Measurements from ENCODE around the gene OSBPL2. TPM values are rescaled to one million over a fixed set of nuclear protein-coding genes. Genes with fewer than 3 reads are reported as not detected.

Gene OSBPL2
- total and polyA plus RNA-seq, 2 experiments from 2014 or later = 22.2 to 27.9 TPM

GRCh38 chr20:62269871-62270270, 31.6 kb downstream of the OSBPL2 start:
- in situ Hi-C loops (cut with MboI) = no loop called here
- H3K4me3 ChIP-seq = no peak overlapping the region
- H3K4me2 ChIP-seq (ENCODE audit: unreplicated experiment) = no peak overlapping the region
- no peak overlapping the region for H3K27ac ChIP-seq
- peaks cover 7% of the 10 kb centered on the region for H3K79me2 ChIP-seq (ENCODE audit: insufficient read depth)
- H2AFZ ChIP-seq = no peak overlapping the region
- no peaks in the 10 kb centered on the region for H3K4me1 ChIP-seq (ENCODE audit: insufficient read depth)
- peaks cover under 1% of the 10 kb centered on the region; the same call in 1 of the 2 replicates for H3K36me3 ChIP-seq (ENCODE audit: low read depth)
- WGBS, 2 experiments (ENCODE audit: low coverage in 1 of 2, low lambda C conversion rate in 2 of 2, missing lambda C conversion rate in 2 of 2) = 85 to 87% methylated on average over 17 of the region's 17 CpGs
- no peaks in the 10 kb centered on the region for H3K9me2 ChIP-seq (ENCODE audit: insufficient read depth)
- DNase-seq = no peak
- H3K9me3 ChIP-seq (ENCODE audit: low read depth) = no peaks in the 10 kb centered on the region
- H3K27me3 ChIP-seq (replicated peaks; ENCODE audit: insufficient read depth) = no peaks in the 10 kb centered on the region
- no peaks in the 10 kb centered on the region for H4K20me1 ChIP-seq (ENCODE audit: insufficient read depth)
- H3K9ac ChIP-seq = no peak overlapping the region
- H3F3A ChIP-seq (ENCODE audit: insufficient read depth) = no peaks in the 10 kb centered on the region
- TF ChIP-seq EZH2 (IDR thresholded peaks at IDR 0.05; ENCODE audit: insufficient read depth, poor library complexity, severe bottlenecking) (no peak), EZH2phosphoT487 (IDR thresholded peaks at IDR 0.05; ENCODE audit: insufficient read depth, low read depth) (no peak)

GRCh38 chr20:62272200-62272599, 33.9 kb downstream of the OSBPL2 start:
- WGBS, 2 experiments (ENCODE audit: low coverage in 1 of 2, low lambda C conversion rate in 2 of 2, missing lambda C conversion rate in 2 of 2) = 81 to 82% methylated on average over 10 of the region's 10 CpGs
- in situ Hi-C loops (cut with MboI) = no loop called here
- no peaks in the 10 kb centered on the region for H4K20me1 ChIP-seq (ENCODE audit: insufficient read depth)

GRCh38 chr20:62273416-62273815, 35.1 kb downstream of the OSBPL2 start:
- in situ Hi-C loops (cut with MboI) = no loop called here
- Histone ChIP-seq H3K36me3 (ENCODE audit: low read depth) (no peaks in the 10 kb centered on the region; the same call in 1 of the 2 replicates), H3K4me1 (ENCODE audit: insufficient read depth) (no peaks in the 10 kb centered on the region), H3F3A (ENCODE audit: insufficient read depth) (no peaks in the 10 kb centered on the region), H3K27me3 (replicated peaks; ENCODE audit: insufficient read depth) (no peaks in the 10 kb centered on the region), H3K79me2 (ENCODE audit: insufficient read depth) (no peaks in the 10 kb centered on the region), H4K20me1 (ENCODE audit: insufficient read depth) (no peaks in the 10 kb centered on the region), H3K9me3 (ENCODE audit: low read depth) (no peaks in the 10 kb centered on the region), H3K9me2 (ENCODE audit: insufficient read depth) (no peaks in the 10 kb centered on the region), H2AFZ (no peak overlapping the region), H3K4me3 (no peak overlapping the region), H3K27ac (no peak overlapping the region), H3K9ac (no peak overlapping the region), H3K4me2 (ENCODE audit: unreplicated experiment) (no peak overlapping the region)
- no peak for DNase-seq
- TF ChIP-seq EZH2phosphoT487 (IDR thresholded peaks at IDR 0.05; ENCODE audit: insufficient read depth, low read depth) (no peak), EZH2 (IDR thresholded peaks at IDR 0.05; ENCODE audit: insufficient read depth, poor library complexity, severe bottlenecking) (no peak)
- 91 to 92% methylated on average over 18 of the region's 18 CpGs for WGBS, 2 experiments (ENCODE audit: low coverage in 1 of 2, low lambda C conversion rate in 2 of 2, missing lambda C conversion rate in 2 of 2)

More at GRCh38 chr20:62272200-62272599, 33.9 kb downstream of the OSBPL2 start:
- H3K9me3 ChIP-seq (ENCODE audit: low read depth) = no peaks in the 10 kb centered on the region
- no peak overlapping the region for H3K27ac ChIP-seq
- H3K9ac ChIP-seq = no peak overlapping the region
- no peaks in the 10 kb centered on the region for H3K9me2 ChIP-seq (ENCODE audit: insufficient read depth)
- no peak for DNase-seq
- H3F3A ChIP-seq (ENCODE audit: insufficient read depth) = no peaks in the 10 kb centered on the region
- TF ChIP-seq EZH2phosphoT487 (IDR thresholded peaks at IDR 0.05; ENCODE audit: insufficient read depth, low read depth) = no peak
- no peak for TF ChIP-seq EZH2 (IDR thresholded peaks at IDR 0.05; ENCODE audit: insufficient read depth, poor library complexity, severe bottlenecking)
- no peak overlapping the region for H2AFZ ChIP-seq
- H3K27me3 ChIP-seq (replicated peaks; ENCODE audit: insufficient read depth) = no peaks in the 10 kb centered on the region
- H3K36me3 ChIP-seq (ENCODE audit: low read depth) = no peaks in the 10 kb centered on the region; the same call in 1 of the 2 replicates
- H3K4me3 ChIP-seq = no peak overlapping the region
- no peaks in the 10 kb centered on the region for H3K4me1 ChIP-seq (ENCODE audit: insufficient read depth)
- H3K4me2 ChIP-seq (ENCODE audit: unreplicated experiment) = no peak overlapping the region
- H3K79me2 ChIP-seq (ENCODE audit: insufficient read depth) = peaks cover 4% of the 10 kb centered on the region

GRCh38 chr20:62274332-62274950, 36.1 kb downstream of the OSBPL2 start:
- 85 to 87% methylated on average over 13 of the region's 13 CpGs for WGBS, 2 experiments (ENCODE audit: low coverage in 1 of 2, low lambda C conversion rate in 2 of 2, missing lambda C conversion rate in 2 of 2)
- no peaks in the 10 kb centered on the region for H3K9me3 ChIP-seq (ENCODE audit: low read depth)
- no peak overlapping the region for H2AFZ ChIP-seq
- no peaks in the 10 kb centered on the region for H3K4me1 ChIP-seq (ENCODE audit: insufficient read depth)
- no peak overlapping the region for H3K9ac ChIP-seq
- no peaks in the 10 kb centered on the region for H3F3A ChIP-seq (ENCODE audit: insufficient read depth)
- no peak overlapping the region for H3K4me3 ChIP-seq
- H3K27me3 ChIP-seq (replicated peaks; ENCODE audit: insufficient read depth) = no peaks in the 10 kb centered on the region
- H3K79me2 ChIP-seq (ENCODE audit: insufficient read depth) = no peaks in the 10 kb centered on the region
- H3K27ac ChIP-seq = no peak overlapping the region
- no peaks in the 10 kb centered on the region; the same call in 1 of the 2 replicates for H3K36me3 ChIP-seq (ENCODE audit: low read depth)
- H3K4me2 ChIP-seq (ENCODE audit: unreplicated experiment) = no peak overlapping the region
- no peak for TF ChIP-seq EZH2phosphoT487 (IDR thresholded peaks at IDR 0.05; ENCODE audit: insufficient read depth, low read depth)
- TF ChIP-seq EZH2 (IDR thresholded peaks at IDR 0.05; ENCODE audit: insufficient read depth, poor library complexity, severe bottlenecking) = no peak
- DNase-seq = no peak
- no peaks in the 10 kb centered on the region for H3K9me2 ChIP-seq (ENCODE audit: insufficient read depth)
- H4K20me1 ChIP-seq (ENCODE audit: insufficient read depth) = no peaks in the 10 kb centered on the region
- in situ Hi-C loops (cut with MboI) = no loop called here
